IMR-90 (cell line): Measurements from ENCODE around the gene PSTK. TPM values are rescaled to one million over a fixed set of nuclear protein-coding genes. Genes with fewer than 3 reads are reported as not detected.

ENCODE experiments used
- ATAC-seq: fragments of 200-7000 bp; cut with Tn5 transposase; 2 replicates; pipeline ENCODE4 v1.9.1; 2020; ENCODE audit warnings: low read depth, mild to moderate bottlenecking, moderate library complexity
- BruUV-seq: library from RNA; stranded (reverse); fragments of 400-500 nt; replicated peaks from 2 replicates; lab custom pipeline; 2021; lab: Mats Ljungman, UMichigan
- CTCF ChIA-PET: fragments of 300-600 bp; formaldehyde crosslinking; extraction: SDS; loops from one replicate; lab custom pipeline; 2021; ENCODE audit warnings: antibody characterized with exemption; lab: Yijun Ruan, JAX
- POLR2A ChIA-PET: fragments of 300-600 bp; sonication (Branson Sonifier 250); formaldehyde crosslinking; loops from one replicate; lab custom pipeline; 2022; ENCODE audit warnings: antibody characterized with exemption; ENCODE audit not compliant: unreplicated experiment; lab: Charles Lee
- DNase-seq: peaks from one replicate; pipeline ENCODE4 v3.0.0; 2013
- H2AFZ ChIP-seq: replicated peaks from 2 replicates; pipeline ENCODE3; 2013; ENCODE audit warnings: low read length, mild to moderate bottlenecking; ENCODE audit not compliant: poor library complexity
- H2AK5ac ChIP-seq: 2 replicates; pipeline ENCODE4 v1.6.1; 2013; ENCODE audit warnings: low read depth, low read length, inconsistent platforms
- H2AK9ac ChIP-seq: replicated peaks from 2 replicates; pipeline ENCODE3; 2013; ENCODE audit warnings: mild to moderate bottlenecking, low read depth, low read length, moderate library complexity; ENCODE audit not compliant: poor library complexity
- H2BK120ac ChIP-seq: 2 replicates; pipeline ENCODE4 v1.6.1; 2013; ENCODE audit warnings: low read depth, low read length, inconsistent platforms
- H2BK15ac ChIP-seq: 3 replicates; pipeline ENCODE4 v1.6.1; 2013; ENCODE audit warnings: low read depth, low read length, inconsistent platforms
- H2BK20ac ChIP-seq: 2 replicates; pipeline ENCODE4 v1.6.1; 2013; ENCODE audit warnings: low read depth, mild to moderate bottlenecking, inconsistent platforms, low read length, moderate library complexity
- H2BK5ac ChIP-seq: 2 replicates; pipeline ENCODE4 v1.6.1; 2013; ENCODE audit warnings: mild to moderate bottlenecking, low read depth, low read length, inconsistent platforms; ENCODE audit not compliant: poor library complexity, severe bottlenecking
- H3K14ac ChIP-seq: replicated peaks from 2 replicates; pipeline ENCODE4 v1.6.1; 2013; ENCODE audit warnings: low read depth, low read length, inconsistent platforms
- H3K18ac ChIP-seq: 2 replicates; pipeline ENCODE4 v1.6.1; 2013; ENCODE audit warnings: low read depth, low read length, control low read depth
- H3K23ac ChIP-seq: 2 replicates; pipeline ENCODE4 v1.6.1; 2013; ENCODE audit warnings: low read depth, low read length, inconsistent platforms
- H3K27ac ChIP-seq: 2 replicates; pipeline ENCODE4 v1.5.1; 2013; ENCODE audit warnings: mild to moderate bottlenecking, control low read depth, low read length; ENCODE audit not compliant: insufficient read depth
- H3K27me3 ChIP-seq: 2 replicates; pipeline ENCODE4 v1.6.1; 2013; ENCODE audit warnings: low read length; ENCODE audit not compliant: control insufficient read depth, insufficient read depth
- H3K36me3 ChIP-seq: 2 replicates; pipeline ENCODE4 v1.6.1; 2013; ENCODE audit warnings: low read length, mixed read lengths; ENCODE audit not compliant: control insufficient read depth, insufficient read depth
- H3K4ac ChIP-seq: 2 replicates; pipeline ENCODE4 v1.6.1; 2013; ENCODE audit warnings: low read depth, low read length, inconsistent platforms
- H3K4me1 ChIP-seq: 2 replicates; pipeline ENCODE4 v1.6.1; 2013; ENCODE audit warnings: low read length, mixed read lengths; ENCODE audit not compliant: control insufficient read depth, insufficient read depth
- H3K4me2 ChIP-seq: 2 replicates; pipeline ENCODE4 v1.6.1; 2013; ENCODE audit warnings: low read depth, mild to moderate bottlenecking, control low read depth, low read length, moderate library complexity
- H3K4me3 ChIP-seq: 2 replicates; pipeline ENCODE4 v1.5.1; 2013; ENCODE audit warnings: low read depth, mild to moderate bottlenecking, control low read depth, low read length, moderate library complexity; ENCODE audit not compliant: insufficient read depth
- H3K56ac ChIP-seq: 2 replicates; pipeline ENCODE4 v1.6.1; 2013; ENCODE audit warnings: low read length, inconsistent platforms; ENCODE audit not compliant: insufficient read depth; ENCODE audit errors: extremely low read depth
- H3K79me1 ChIP-seq, 2 experiments: 2 replicates each; pipeline ENCODE4 v1.6.1; 2013; ENCODE audit warnings: low read length in 2 of 2, inconsistent platforms in 1 of 2, low read depth in 1 of 2
- H3K9ac ChIP-seq: 2 replicates; pipeline ENCODE4 v1.6.1; 2013; ENCODE audit warnings: low read depth, low read length, control low read depth
- H3K9me1 ChIP-seq: 2 replicates; pipeline ENCODE4 v1.6.1; 2013; ENCODE audit warnings: low read length, inconsistent platforms; ENCODE audit not compliant: insufficient read depth
- H3K9me3 ChIP-seq: 2 replicates; pipeline ENCODE4 v1.6.1; 2013; ENCODE audit warnings: low read length; ENCODE audit not compliant: control insufficient read depth, insufficient read depth
- H4K20me1 ChIP-seq: 2 replicates; pipeline ENCODE4 v1.6.1; 2013; ENCODE audit warnings: low read length, inconsistent platforms; ENCODE audit not compliant: insufficient read depth
- H4K5ac ChIP-seq: 2 replicates; pipeline ENCODE4 v1.6.1; 2013; ENCODE audit warnings: mild to moderate bottlenecking, low read depth, low read length, control low read depth
- H4K8ac ChIP-seq, 2 experiments: 2 replicates each; pipeline ENCODE4 v1.6.1; 2013; ENCODE audit warnings: low read depth in 2 of 2, low read length in 2 of 2, control low read depth in 1 of 2, inconsistent platforms in 1 of 2
- H4K91ac ChIP-seq: 2 replicates; pipeline ENCODE4 v1.6.1; 2013; ENCODE audit warnings: low read depth, low read length, inconsistent platforms; ENCODE audit not compliant: insufficient read depth
- CEBPB ChIP-seq: IDR thresholded peaks from 2 replicates; pipeline ENCODE4 v1.6.1; 2012; ENCODE audit warnings: low read depth, low read length, improper control_type of control experiment
- MAFK ChIP-seq: IDR thresholded peaks from 2 replicates; pipeline ENCODE4 v1.6.1; 2012; ENCODE audit warnings: low read depth, low read length, improper control_type of control experiment
- MXI1 ChIP-seq: IDR thresholded peaks from 2 replicates; pipeline ENCODE4 v1.6.1; 2012; ENCODE audit warnings: low read depth, mild to moderate bottlenecking, low read length, moderate library complexity, borderline replicate concordance
- WGBS, 2 experiments: methylation state at CpG; one replicate each; pipeline versions ENCODE4 v1.1.5 to v1.1.7; 2013; ENCODE audit warnings: missing lambda C conversion rate in 2 of 2; ENCODE audit not compliant: insufficient read length in 1 of 2; ENCODE audit errors: extremely low coverage in 2 of 2; 5-methylcytosine and 5-hydroxymethylcytosine counted together
- dilution Hi-C: fragments of 300-500 bp; cut with HindIII; formaldehyde crosslinking; loops from one replicate; pipeline ENCODE4 v1.14.3; 2018; ENCODE audit warnings: low sequenced_read_pairs; ENCODE audit not compliant: unreplicated experiment
- in situ Hi-C: fragments of 300-500 bp; cut with MboI; formaldehyde crosslinking; loops from 3 replicates; pipeline ENCODE4 v1.14.3; 2019; ENCODE audit warnings: low sequenced_read_pairs, inconsistent platforms, mixed read lengths
- intact Hi-C: fragments of 100-400 bp; cut with micrococcal nuclease; formaldehyde crosslinking; loops from 2 replicates; pipeline ENCODE4 v1.10.0; 2022
- polyA plus RNA-seq, 3 experiments: library from polyadenylated mRNA; depleted of rRNA; stranded (reverse); fragments of >200 nt; gene quantifications; 2 replicates each; pipeline ENCODE4 v1.2.3, GENCODE V29; 2012; ENCODE audit warnings: low replicate concordance in 1 of 3
- total RNA-seq: library from RNA; depleted of rRNA; stranded (reverse); fragments of >200 nt; gene quantifications from 2 replicates; pipeline ENCODE4 v1.2.3, GENCODE V29; 2012
- TF ChIP-seq, protein P1 (sequence below): fragments of 150-350 bp; IDR thresholded peaks from 2 replicates; pipeline ENCODE4 v1.6.1; 2017; ENCODE audit warnings: mild to moderate bottlenecking, antibody characterized with exemption, low read length, low read depth

PSTK gene
- total and polyA plus RNA-seq, 2 of the 4 experiments (the other 2 are of a cell fraction) = 4.1 to 4.2 TPM

DNA sequence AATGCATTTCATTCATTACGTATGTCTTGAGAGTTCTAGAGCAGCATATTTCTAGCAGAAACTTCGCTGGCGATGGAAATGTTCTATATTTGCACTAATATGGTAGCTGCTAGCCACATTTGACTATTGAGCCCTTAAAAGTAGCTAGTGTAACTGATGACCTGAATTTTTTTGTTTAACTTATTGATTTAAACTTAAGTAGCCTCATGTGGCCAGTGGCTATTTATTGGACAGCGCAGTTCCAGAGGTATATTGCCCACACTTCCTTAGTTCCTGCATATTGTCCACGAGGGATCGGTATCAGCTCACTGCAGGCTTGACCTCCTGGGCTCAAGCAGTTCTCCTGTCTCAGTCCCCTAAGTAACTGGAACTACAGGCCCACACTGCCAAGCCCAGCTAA lies 3.7 kb downstream of the PSTK start:
- Histone ChIP-seq H3K9me1 (peaks cover 2% of the 10 kb centered on the region), H2BK20ac (no peak overlapping the region), H3K27ac (no peak overlapping the region), H3K4me3 (no peak overlapping the region), H3K18ac (no peak overlapping the region), H3K9me3 (no peaks in the 10 kb centered on the region), H2AK9ac (no peak overlapping the region), H3K14ac (no peak overlapping the region), H3K79me1 (no peaks in the 10 kb centered on the region), H4K20me1 (no peaks in the 10 kb centered on the region), H3K9ac (no peak overlapping the region), H4K91ac (no peak overlapping the region), H2AK5ac (no peak overlapping the region), H3K4ac (no peak overlapping the region), H3K4me1 (no peaks in the 10 kb centered on the region), H2BK120ac (no peak overlapping the region), H3K4me2 (no peak overlapping the region), H2BK15ac (no peak overlapping the region), H4K8ac (no peak overlapping the region), H4K5ac (no peak overlapping the region), H3K23ac (no peak overlapping the region), H3K36me3 (peaks cover 2% of the 10 kb centered on the region; the same call in 1 of the 2 replicates), H2AFZ (no peak overlapping the region), H3K56ac (no peak overlapping the region), H3K27me3 (no peaks in the 10 kb centered on the region), H2BK5ac (no peak overlapping the region)
- ChIA-PET CTCF (no interaction called here), POLR2A (no interaction called here)
- intact Hi-C loops (loop anchor here (10.0 kb wide), 1 partner anchor 339 kb away; no protein-coding TSS in a partner anchor), dilution Hi-C loops (no loop called here), in situ Hi-C loops (no loop called here)
- WGBS, 2 experiments = no CpG with 5 or more reads among the region's 6 CpGs
- no TSS peak for BruUV-seq
- ATAC-seq (no peak), DNase-seq (no peak)
- TF ChIP-seq MXI1 (no peak), CEBPB (no peak), MAFK (no peak)
- TF ChIP-seq, protein P1, sequence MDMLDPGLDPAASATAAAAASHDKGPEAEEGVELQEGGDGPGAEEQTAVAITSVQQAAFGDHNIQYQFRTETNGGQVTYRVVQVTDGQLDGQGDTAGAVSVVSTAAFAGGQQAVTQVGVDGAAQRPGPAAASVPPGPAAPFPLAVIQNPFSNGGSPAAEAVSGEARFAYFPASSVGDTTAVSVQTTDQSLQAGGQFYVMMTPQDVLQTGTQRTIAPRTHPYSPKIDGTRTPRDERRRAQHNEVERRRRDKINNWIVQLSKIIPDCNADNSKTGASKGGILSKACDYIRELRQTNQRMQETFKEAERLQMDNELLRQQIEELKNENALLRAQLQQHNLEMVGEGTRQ = no peak
